HG03066 (cell line): ENCODE results near the gene PRKCE.

ENCODE experiments used
- ATAC-seq: cut with Tn5 transposase; IDR thresholded peaks from one replicate; pipeline ENCODE4 v1.9.1; 2021; ENCODE audit warnings: low read depth; ENCODE audit not compliant: unreplicated experiment

Gene PRKCE

DNA sequence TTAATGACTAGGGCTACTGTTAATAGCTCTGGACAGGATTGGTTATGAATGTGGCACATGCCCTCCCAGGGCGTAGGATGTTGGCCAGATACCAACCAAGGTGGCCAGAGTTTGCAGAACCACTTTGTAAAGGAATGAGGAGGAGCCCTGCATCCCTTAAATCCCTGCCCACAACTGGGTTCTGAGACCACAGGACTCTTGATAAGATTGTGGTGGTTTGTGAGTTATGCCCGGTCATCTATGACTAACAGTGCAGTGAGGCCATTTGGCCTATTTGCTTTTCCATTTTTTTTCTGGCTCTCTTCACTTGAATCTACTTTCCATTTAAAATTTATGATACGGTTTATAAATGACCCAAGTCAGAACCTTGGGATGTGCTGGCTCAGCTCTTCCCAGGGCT, 294.5 kb downstream of the PRKCE start:
- no peak for ATAC-seq

DNA sequence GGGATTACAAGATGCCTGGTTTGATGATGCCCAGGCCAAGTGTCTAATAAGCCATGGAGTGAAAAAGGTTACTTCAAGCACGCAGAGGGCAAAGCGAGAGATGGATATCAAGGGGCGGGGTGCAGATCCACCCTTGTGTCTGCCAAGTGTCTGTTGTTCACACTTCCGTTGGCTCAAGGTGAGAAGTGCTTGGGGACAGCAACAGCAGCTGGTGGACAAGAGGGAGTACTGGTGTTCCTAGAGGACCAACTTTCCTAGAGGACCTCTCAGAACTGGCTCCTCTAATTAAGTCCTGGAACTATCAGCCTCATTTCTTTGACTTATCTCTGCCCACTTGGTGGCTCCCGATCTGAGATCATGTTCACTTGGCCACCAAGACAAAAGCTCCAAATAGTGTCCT, 299.1 kb downstream of the PRKCE start:
- ATAC-seq: no peak

DNA sequence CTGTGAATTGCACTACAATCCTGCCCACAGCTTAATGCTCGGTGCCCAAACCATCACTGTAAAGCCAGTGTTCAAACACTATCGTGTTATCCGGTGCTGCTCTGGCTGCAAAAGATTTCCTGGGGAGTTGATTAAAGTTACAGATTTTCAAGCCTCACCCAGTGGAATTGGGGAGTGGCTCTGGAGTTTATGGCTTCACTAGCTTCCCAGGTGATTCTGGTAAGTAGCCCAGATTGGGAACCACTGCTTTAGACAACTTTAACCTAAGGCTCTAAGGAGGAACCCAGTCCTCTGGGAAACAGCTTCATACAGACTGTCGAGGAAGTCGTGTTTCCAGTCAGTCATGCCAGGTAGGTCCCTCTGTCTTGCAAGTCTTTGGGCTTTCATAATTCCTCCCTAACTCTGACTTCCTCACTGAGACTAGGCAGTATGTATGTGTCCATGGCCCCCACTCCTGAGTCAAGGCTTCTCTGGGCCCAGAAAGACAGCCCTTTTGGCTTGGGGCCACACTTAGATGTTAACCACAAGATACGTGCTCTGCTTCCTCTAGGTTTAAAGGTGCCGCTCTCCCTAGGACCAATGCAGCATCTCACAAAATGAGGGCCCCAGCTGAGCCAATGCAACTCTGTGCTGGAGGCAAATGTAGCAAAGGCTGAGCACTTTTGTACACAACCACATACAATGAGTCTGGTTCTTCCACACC, 299.7 kb downstream of the PRKCE start:
- ATAC-seq: no peak

DNA sequence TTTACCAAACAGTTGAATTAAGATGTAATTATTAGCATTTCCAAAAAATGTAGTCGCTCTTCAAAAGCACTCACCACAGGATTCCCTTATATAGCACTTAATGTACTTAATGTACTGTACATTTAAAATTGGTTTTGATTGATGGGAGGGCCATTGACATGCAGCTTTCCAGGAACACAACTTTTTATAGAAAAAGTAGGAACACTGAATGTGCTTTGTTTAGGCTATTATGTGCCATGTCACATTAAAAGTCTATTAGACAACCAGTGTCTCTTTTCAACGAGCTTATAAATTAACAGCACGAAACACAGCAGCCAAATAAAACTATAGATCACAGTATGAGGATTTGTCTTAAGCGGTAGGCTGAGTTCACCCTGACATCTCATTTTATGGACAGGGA, 301.1 kb downstream of the PRKCE start:
- ATAC-seq: no peak

DNA sequence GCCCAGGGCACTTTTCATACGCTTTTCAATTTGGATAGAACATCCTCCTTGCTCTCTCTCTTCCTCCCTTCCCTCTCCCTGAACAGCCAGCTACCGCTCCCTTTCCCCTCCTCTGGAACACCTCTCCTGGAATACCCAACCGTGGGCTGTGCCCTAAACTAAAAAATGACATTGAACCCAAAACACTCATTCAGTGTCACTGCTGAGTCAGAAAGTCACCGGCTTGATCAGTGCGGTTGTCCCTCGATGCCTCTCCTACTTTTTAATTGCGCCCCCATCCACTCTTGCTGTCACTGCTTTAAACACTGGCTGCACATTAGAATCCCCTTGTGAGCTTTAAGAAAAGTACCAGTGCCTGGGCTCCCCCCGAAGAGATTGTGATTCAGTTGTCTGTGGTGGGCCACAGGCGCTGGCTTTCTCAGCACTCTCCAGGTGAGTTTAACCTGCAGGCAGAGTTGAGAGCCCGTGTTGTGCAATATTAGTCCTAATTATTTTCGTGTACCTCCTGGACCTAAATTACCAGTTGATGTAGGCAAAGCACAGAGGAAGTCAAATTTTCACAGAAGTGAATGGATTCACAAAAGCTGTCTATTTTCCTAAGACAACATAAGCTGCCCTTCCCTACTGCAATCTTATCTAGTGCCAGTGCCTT, 302.0 kb downstream of the PRKCE start:
- ATAC-seq: no peak

DNA sequence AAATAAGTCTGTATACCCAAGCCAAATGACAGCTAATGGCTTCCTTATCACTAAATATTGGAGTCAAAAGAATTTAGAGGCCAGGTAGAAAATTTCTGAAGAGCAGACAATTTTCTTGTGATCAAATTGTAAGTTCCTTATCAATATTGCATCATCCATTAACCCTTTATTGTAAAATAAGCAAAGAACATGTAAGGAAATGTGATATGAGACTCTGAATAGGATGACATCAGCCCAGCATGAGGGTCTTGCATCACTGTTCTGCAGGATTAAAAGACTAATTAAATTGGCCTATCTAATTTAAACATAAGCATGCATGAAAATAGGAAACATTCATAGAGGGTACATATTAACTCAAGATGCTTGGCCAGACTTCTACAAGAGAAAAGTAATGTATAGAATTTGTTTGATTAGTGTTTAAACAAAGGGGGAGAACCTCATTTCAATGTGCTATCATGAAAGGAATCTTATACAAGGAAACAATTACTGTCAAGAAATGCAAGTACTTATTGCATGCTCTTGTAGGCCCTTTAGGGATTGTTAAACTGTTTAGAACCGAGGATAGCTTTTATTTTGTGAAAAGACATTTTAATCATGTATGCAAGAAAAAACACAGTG, 302.9 kb downstream of the PRKCE start:
- ATAC-seq: no peak

DNA sequence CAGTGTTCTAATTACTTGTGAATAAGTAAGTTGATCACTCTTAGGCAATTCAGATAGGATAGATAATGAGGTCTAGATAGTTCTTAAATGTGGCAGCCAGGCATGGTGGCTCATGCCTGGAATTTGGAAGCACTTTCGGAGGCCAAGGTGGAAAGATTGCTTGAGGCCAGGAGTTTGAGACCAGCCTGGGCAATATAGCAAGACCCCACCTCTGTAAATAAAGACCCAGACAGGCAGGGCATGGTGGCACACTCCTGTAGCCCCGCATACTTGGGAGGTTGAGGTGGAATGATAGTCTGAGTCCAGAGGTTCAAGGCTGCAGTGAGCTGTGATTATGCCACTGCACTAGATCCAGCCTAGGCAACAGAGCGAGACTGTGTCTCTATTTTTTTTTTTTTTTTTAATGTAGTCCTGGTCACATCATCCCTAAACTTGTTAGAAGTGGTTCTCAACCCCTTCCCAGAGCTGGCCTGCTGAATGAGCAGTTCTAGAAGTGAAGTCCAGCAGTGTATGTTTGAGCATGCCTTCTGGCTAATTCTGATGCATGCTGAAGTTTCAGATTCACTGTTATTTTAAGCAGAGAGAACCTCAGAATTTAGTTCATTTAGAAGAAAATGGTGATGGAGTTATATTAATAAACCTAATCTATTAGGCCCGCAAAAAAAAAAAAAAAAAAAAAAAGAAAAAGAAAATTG, 306.2 kb downstream of the PRKCE start:
- ATAC-seq: no peak

DNA sequence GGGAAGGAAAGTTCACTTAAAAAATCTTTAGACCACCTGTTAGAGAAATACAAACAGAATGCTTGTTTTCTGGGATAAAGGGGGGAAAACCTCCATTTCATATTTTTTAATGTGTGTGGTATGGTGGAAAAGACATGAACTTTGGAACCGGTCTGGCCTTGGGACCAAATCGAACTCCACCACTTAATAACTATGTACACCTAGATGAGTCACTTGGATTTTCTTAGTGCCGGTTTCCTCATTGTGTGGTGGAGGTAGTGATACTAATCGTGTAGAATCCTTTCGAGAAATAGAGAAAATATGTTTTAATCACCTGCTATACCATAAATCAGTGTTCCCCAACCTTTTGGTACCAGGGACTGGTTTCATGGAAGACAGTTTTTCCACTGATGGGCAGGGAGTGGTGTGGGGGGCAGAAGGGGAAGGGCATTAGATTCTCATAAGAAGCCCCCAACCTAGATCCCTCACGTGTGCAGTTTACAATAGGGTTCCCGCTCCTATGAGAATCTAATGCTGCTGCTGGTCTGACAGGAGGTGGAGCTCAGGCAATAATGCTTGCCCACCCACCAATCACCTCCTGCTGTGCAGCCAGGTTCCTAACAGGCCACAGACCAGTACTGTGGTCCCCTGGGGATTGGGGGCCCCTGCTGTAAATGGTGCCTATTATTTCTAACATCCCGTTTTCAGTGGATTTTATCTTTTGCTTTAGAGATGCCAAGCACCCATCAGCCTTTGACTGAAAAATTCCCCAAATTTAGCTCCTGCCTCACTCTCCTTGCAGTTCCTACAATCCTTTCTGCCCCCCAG, 308.8 kb downstream of the PRKCE start:
- ATAC-seq: no peak

DNA sequence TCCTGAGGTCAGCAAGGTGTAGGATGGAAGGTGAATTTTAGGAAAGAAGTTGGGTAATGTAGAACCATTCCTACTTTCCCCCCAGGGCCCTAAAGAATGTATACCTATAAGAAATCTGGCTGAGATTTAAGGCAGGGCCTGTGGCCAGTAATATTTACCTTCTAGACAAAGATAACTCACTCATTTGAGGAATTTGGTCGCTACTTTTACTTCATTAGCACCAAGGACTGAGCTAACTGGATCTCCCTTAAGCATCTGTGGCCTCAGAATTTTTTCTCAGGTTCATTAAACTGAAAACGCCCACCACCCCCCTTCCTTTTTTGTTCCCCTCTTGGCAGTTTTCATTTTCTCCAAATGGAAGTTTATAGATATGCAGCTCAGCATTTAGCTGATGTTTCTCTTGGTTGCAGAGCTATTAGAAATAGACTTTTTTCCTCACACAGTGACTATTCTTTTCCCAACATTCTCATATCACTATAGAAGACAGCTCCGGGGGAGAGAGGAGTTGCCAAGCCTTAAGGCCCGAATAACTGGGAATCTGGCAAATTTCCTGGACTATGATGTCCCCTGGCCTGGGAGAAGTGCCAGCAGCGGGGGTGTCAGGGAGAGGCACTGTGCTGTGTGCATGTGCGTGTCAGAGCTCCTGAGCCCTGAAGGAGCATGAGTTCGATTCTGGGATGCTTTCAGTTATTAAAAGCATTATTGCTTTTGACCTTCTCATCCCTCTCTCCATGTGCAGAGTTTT, 310.9 kb downstream of the PRKCE start:
- ATAC-seq: no peak

DNA sequence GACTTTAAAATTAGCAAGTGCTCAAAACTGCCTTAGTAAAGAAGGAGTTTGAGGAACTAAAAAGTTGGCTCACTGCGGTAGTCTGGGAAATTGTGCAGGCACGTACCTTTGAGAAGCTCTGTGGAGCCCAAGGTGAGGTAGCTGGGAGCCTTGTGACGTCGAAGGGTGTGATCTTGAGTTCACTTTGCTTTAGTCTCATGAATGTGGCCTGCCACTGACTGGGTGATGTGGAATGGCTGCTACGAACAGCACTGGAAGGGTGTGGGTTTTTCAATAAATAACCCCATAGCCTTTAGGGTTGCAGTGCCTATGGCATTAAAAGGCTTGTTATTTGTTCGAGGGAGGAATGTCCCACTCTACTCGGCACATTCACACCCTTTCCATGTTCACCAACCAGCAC, 312.3 kb downstream of the PRKCE start:
- no peak for ATAC-seq

DNA sequence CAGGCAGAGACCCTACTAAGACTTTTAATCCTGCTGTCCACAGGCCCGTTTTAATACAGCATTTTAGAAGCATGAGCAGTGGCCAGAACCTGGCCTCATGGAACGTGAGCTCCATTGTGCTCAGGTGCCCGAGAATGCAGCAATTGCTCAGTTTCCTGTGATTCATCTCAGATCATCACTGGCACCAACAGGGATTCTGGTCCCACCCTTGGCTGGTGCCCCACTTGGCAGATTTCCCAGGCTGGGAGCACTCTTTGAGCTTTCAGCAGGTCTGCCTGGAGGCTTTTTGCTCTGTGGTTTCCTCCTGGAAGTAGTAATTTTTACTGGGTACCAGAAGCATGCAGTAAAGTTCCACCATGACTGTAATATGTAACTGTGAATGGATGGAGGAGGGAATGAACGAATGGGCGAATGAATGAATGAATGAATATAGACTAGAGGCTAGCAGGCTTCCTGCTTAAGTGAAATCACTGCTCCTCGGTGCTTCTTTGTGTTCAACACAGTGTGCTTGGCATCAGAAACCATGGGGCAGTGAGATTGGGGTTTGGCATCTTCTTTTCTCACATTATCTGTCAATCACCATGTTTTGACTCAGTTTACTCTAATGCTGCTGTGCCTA, 312.9 kb downstream of the PRKCE start:
- ATAC-seq: no peak

DNA sequence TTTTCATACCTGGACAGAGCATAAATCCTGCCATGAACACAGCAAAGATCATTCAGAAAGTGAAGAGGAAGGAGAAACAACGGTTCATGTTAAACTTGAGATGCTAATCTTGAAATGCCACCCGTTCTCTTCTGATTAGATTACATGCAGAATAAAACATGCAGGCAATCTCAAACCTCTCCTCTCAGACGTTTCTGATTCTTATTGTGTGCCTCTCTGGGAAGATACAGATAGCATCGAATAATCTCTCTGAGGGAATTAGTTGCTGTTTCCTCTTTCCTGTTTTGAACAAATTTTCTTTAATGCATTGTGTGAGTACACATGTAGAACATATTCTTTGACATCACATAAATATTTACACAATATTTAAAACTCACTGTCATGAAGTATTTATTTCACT, 313.4 kb downstream of the PRKCE start:
- no peak for ATAC-seq

DNA sequence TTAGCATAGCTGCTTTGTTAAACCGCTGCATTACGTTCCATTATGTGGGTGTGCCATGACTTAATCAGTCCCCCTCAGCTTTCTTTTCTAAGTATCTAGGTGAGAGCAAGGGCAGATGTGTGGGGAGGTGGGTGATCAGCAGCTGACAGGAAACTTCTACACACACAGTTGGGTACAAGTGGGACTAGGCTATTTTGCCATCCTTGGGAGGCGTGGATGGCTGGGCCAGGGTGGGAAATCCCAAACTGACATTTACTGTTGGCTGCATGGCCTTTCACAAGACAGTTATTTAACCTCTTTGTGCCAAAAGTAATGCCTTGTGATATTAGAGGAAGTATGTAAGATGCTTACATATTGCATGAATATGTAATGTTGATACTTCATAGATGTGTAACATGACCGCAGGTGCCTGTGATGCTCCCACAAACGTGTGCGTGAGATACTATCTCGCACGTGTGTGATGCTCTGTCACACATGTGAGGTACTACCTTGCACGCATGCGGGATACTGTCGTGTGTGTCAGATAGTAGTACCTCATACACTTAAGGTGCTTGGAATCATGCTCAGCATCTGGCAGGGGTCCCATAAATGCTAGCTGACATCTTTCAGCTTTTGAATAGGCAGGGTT, 314.5 kb downstream of the PRKCE start:
- no peak for ATAC-seq

DNA sequence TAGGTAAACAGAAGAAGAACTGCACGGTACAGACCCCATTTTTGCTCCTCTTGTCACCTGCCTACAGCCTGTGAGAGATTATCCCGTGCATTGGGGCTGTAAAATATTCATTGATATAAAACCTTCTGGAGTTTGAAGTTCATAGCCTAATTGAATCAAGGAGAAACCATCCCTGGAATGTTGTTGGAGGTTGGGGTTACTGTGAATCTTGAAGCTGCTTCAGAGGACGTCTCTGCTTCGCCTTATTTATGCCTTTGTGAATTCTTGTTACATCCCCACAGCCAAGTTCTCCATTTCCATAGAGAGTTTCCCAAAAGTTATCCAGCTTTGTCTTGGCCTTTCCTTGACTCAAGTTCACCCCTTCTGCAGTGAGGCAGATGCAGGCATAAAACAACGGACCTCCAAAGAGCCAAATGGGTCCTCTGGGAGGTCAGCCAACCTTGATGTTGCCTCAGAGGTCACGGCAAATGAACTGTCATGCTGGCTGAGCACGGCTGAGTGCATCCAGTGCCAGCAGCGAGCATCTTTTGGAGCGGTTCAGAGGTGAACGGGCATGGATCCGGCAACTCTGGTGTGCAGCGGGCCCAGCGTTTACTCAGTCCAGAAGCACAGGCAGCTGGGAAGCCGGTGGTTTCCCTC, 317.6 kb downstream of the PRKCE start:
- no peak for ATAC-seq

DNA sequence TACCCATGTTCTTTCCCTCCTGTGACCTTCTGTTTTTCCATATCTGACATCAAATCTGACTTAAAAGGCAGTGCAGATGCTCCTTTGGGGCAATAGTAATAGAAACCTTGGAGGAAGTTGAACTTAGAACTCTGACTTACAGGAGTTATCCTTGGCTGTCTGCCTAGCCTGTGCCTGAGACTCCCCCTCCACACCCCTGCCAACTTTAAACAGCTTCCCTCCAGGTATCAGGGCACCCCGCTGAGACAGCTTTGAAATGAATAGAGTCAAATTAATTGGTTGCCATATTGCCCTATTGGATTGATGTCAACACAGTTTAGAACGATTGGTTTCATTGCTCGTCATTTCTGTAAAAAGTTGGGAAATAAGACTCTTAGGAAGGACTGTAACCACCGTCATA, 322.0 kb downstream of the PRKCE start:
- no peak for ATAC-seq

DNA sequence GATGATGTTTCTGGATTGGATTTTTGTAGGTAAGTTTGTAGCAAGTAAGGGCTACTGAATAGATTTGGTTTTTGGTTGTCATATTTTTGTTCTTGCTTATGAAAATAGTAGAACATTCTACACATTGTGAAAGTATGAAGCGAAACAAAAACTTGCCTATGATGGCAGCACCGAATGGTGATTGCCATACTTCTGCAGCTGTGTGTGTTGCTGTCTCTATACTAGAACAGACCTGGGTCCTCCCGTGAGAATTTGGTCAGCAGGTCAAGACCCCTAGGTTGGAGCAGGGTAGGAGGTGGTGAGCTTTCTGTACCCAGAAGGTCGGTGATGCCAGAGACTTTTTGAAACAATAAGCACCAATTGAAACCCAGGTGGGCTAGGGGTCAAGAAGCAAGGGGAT, 322.6 kb downstream of the PRKCE start:
- peak; percentile 77 for ATAC-seq

DNA sequence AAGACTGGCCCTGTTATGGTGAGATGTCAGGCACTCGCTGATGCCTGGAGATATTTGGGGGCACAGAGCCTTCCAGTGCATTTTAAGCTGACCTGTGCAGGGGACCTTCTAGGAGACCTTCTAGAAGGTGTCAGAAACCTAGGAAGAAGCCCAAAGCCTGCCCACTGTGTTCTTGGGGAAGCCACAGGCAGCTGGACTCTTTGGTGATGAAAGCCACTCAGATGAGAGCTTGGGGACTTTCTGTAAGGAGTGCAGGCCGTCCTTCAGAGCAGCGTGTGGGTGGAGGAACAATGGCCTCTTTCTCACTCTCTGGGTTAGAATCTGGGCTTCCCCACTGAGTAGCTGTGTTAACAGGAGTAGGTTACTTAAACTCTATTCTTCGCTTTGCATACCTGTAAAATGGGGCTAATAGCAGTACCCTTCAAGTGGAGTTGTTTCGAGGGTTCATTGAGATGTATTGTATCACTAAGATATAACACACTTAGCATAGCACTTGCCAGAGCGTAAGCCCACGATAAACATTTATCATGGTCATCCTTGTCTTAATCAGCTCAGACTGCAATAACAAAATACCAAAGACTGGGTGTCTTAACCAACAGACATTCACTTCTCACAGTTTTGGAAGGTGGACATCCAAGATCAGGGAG, 323.4 kb downstream of the PRKCE start:
- no peak for ATAC-seq
